GM12874 (cell line): ENCODE results near the gene DOCK4.

ENCODE experiments used
- TF ChIP-seq, protein P1 (sequence below): IDR thresholded peaks from 2 replicates; pipeline ENCODE4 v1.5.1; 2011; ENCODE audit warnings: low read depth, mild to moderate bottlenecking, control low read depth, low read length, moderate library complexity; ENCODE audit not compliant: insufficient read depth

Gene DOCK4

DNA sequence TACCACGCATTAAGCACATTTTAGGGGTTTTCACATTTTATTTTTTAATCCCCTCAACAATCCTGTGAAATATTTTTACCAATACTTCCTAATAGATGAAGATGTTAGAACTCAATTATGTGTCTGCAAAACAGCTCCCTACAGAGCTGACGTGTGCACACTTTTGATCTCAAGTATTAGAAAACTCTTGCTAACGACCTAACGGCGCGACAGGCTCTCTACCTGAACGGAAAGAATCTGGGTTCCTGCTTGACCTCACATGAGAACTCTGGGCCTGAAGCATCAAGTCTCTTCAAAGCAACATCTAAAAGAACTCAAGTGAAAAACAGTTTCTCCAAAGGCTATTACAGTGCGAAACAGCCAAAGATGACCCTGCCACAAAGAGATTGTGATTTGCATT, 113.9 kb downstream of the DOCK4 start:
- TF ChIP-seq, protein P1, sequence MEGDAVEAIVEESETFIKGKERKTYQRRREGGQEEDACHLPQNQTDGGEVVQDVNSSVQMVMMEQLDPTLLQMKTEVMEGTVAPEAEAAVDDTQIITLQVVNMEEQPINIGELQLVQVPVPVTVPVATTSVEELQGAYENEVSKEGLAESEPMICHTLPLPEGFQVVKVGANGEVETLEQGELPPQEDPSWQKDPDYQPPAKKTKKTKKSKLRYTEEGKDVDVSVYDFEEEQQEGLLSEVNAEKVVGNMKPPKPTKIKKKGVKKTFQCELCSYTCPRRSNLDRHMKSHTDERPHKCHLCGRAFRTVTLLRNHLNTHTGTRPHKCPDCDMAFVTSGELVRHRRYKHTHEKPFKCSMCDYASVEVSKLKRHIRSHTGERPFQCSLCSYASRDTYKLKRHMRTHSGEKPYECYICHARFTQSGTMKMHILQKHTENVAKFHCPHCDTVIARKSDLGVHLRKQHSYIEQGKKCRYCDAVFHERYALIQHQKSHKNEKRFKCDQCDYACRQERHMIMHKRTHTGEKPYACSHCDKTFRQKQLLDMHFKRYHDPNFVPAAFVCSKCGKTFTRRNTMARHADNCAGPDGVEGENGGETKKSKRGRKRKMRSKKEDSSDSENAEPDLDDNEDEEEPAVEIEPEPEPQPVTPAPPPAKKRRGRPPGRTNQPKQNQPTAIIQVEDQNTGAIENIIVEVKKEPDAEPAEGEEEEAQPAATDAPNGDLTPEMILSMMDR: no peak

DNA sequence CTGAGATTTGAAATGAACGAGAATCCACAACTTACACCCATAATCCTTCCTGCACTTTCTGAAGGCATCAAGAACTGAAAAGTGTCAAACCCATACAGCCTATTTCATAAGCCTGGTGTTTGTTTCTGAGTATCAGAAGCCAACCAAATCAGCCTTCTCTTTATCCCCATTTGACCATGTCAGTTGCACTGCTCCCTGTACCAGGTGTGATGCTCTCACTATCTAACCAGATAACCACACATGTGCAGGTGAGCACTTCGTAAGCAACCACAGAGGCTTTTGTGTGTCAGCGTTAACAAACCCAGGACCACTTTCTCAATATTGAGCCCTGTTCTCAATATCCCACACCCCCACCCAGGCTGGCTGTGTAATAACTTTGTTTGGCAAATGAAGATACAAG, 114.4 kb downstream of the DOCK4 start:
- TF ChIP-seq, protein P1: no peak

DNA sequence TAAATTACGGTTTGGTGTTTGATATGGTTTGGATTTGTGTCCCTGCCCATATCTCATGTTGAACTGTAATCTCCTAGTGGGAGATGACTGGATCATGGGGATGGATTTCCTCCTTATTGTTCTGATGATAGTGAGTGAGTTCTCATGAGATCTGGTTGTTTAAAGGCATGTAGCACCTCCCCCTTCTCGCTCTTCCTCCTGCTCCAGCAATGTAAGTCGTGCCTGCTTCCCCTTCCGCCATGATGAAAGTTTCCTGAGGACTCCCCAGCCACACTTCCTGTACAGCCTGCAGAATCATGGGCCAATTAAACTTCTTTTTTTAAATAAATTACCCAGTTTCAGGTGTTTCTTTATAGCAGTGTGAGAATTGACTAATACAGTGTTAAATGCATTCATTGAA, 116.6 kb downstream of the DOCK4 start:
- TF ChIP-seq, protein P1: no peak

DNA sequence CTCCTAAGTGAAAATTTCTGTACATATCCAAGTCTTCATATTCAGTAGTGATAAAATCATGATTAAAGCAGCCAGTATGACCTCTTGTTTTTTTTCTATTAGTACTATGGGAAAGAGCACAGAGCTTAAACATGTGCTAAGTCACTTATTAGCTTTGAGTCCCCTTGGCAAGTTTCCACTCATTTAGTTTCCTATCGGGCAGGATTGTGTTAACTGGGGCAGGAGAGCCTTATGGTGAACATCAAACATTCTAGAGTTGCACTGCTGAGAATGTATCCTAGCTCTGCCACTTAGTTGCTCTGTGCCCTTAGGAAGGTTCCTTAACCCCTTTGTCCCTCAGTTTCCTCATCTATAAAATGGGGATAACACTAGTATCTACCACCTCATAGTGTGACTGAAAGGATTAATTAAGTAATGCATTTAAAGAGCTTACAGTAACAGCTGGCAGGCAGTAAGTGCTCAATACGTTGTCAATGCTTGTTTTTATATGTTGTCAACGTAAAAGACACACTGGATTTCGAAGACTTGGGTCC, 117.6 kb downstream of the DOCK4 start:
- TF ChIP-seq, protein P1: no peak

DNA sequence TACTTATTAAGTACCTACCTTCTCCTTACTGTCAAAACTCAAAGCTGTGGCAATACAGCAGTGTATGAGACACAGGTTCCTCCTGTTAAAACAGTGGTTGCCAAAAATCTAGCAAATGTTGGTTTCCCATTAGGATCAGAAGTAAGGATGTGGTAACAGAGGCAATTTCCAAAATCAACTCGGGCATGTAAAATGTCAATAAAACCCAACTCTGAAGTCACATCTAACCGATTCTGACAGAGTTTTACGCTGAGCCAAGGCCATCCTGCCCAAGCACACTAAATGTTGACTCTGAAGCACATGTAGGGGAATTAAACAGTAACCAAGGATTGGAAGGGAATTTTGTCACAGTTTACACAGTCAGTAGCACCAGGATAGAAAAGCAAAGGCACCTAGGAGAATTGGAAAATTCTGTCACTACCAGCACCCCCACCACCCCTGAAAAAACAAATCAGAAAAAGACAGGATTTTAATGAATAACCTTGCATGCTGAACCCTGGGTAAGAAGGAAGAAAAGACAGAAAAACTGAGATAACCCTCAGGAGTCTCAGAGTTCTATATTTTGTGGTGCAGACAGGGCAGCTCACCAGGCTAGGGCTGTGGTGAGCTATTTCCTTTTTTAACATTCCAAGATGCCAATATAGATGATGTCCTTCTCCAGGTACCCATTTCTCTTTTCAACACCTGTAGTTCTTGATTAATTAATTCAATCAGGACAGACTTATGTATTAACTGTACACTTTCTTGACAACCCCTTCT, 119.5 kb downstream of the DOCK4 start:
- TF ChIP-seq, protein P1: no peak

DNA sequence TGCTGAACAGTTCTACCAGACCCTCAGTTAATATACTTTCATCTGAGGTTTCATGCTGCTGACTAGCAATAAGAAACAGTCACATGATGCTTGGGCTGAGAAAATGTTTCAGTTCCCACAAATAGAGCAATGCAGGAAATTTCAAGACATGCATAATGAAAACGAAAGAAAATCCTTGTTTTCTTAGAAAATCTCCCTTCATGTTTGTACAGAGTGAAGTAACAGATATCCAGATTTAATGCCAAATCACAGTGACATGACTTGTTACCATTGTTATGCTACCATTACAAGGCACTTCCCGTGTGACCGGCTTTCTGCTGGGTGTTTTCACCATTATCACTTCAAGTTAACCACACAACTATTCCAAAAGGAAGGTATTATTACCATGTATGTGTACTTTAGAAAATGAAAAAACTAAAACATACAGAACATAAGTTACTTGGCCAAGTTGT, 121.7 kb downstream of the DOCK4 start:
- TF ChIP-seq, protein P1: no peak

DNA sequence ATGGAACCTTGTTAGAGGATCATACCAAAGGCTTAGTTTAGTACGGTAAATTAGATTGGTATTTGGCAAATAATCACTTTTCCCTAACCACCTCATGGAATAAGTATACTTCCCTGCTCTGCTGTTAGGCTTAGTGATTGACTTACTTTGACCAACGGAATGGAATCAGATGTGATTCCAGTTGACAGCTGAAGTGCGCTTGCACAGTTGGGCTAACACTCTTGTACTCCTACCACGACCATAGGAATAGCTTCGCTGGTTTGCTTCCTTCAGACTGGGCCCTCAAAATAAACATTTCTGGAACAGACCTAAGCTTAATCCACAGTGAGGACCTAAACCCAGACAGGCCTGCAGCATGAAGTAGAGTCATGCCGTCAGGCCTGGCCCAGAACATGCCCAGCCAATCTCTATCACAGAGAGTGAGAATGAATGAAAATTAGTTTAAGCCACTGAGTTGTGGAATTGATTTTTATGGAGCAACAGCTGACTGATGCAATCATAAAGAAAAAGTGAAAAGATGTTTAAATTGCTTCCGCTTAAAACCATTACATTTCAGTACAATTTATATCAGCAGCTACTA, 122.3 kb downstream of the DOCK4 start:
- TF ChIP-seq, protein P1: no peak
